Hepatocyte (in vitro differentiated cells): Measurements from ENCODE around the gene ANKRD44. TPM values are rescaled to one million over a fixed set of nuclear protein-coding genes. Genes with fewer than 3 reads are reported as not detected.

Experiments
- DNase-seq: peaks from one replicate; pipeline ENCODE4 v3.0.0-alpha.2; 2016; ENCODE audit warnings: low spot score
- H2AFZ ChIP-seq: fragments of 200-600 bp; sonication (generic); 2 replicates; pipeline ENCODE4 v1.6.0; 2016; ENCODE audit warnings: antibody characterized with exemption, mild to moderate bottlenecking
- H3K27ac ChIP-seq: fragments of 200-600 bp; sonication (generic); 2 replicates; pipeline ENCODE4 v1.5.1; 2016; ENCODE audit warnings: mild to moderate bottlenecking
- H3K27me3 ChIP-seq: fragments of 200-600 bp; sonication (generic); 2 replicates; pipeline ENCODE4 v1.6.1; 2016
- H3K36me3 ChIP-seq: fragments of 200-600 bp; sonication (generic); replicated peaks from 2 replicates; pipeline ENCODE4 v1.5.1; 2016; ENCODE audit warnings: low read depth; ENCODE audit not compliant: insufficient read depth
- H3K4me1 ChIP-seq: fragments of 200-600 bp; sonication (generic); 2 replicates; pipeline ENCODE4 v1.5.1; 2016; ENCODE audit warnings: mild to moderate bottlenecking, moderate library complexity; ENCODE audit not compliant: insufficient read depth
- H3K4me2 ChIP-seq: fragments of 200-600 bp; sonication (generic); 2 replicates; pipeline ENCODE4 v1.6.0; 2016
- H3K4me3 ChIP-seq: fragments of 200-600 bp; sonication (generic); 2 replicates; pipeline ENCODE4 v1.5.1; 2016; ENCODE audit warnings: mild to moderate bottlenecking
- H3K79me2 ChIP-seq: fragments of 200-600 bp; sonication (generic); 2 replicates; pipeline ENCODE4 v1.6.0; 2017; ENCODE audit warnings: mild to moderate bottlenecking
- H3K9me2 ChIP-seq: fragments of 200-600 bp; sonication (generic); replicated peaks from 2 replicates; pipeline ENCODE4 v1.6.0; 2017; ENCODE audit warnings: mild to moderate bottlenecking; ENCODE audit not compliant: insufficient read depth
- H3K9me3 ChIP-seq: fragments of 200-600 bp; sonication (generic); 2 replicates; pipeline ENCODE4 v1.5.1; 2016; ENCODE audit warnings: low read depth, mild to moderate bottlenecking
- H4K20me1 ChIP-seq: fragments of 200-600 bp; sonication (generic); 2 replicates; pipeline ENCODE4 v1.6.0; 2016; ENCODE audit warnings: mild to moderate bottlenecking; ENCODE audit not compliant: insufficient read depth, poor library complexity, severe bottlenecking
- CTCF ChIP-seq: fragments of 200-600 bp; sonication (generic); IDR thresholded peaks from 2 replicates; pipeline ENCODE4 v1.5.1; 2016; ENCODE audit warnings: antibody characterized with exemption, mild to moderate bottlenecking; ENCODE audit not compliant: poor library complexity
- EZH2 ChIP-seq: fragments of 200-600 bp; sonication (generic); IDR thresholded peaks from 2 replicates; pipeline ENCODE4 v1.6.1; 2016; ENCODE audit warnings: antibody characterized with exemption, mild to moderate bottlenecking, borderline replicate concordance
- EZH2phosphoT487 ChIP-seq: fragments of 200-600 bp; sonication (generic); IDR thresholded peaks from one replicate; pipeline ENCODE4 v1.6.1; 2018; ENCODE audit warnings: antibody characterized with exemption, mild to moderate bottlenecking, low read depth, moderate library complexity; ENCODE audit not compliant: unreplicated experiment, severe bottlenecking
- WGBS: methylation state at CpG from one replicate; pipeline ENCODE4 v1.1.6; 2016; ENCODE audit warnings: low lambda C conversion rate; ENCODE audit errors: missing lambda C conversion rate; 5-methylcytosine and 5-hydroxymethylcytosine counted together
- polyA plus RNA-seq: library from polyadenylated mRNA; unstranded; fragments of >200 nt; fragmentation: Nextera tagmentation; extraction: Ambion mirVana; gene quantifications from 2 replicates; pipeline ENCODE4 v1.2.1, GENCODE V29; 2016
- total RNA-seq: library from RNA; depleted of rRNA; stranded (reverse); fragments of >200 nt; gene quantifications from 2 replicates; pipeline ENCODE4 v1.2.3, GENCODE V29; 2014

ANKRD44 gene
- total and polyA plus RNA-seq, 2 experiments from 2014 or later = 5.9 to 9.1 TPM

GRCh38 chr2:197308996-197309690, 1.4 kb downstream of the ANKRD44 start:
- Histone ChIP-seq H3K79me2 (peaks cover 3% of the 10 kb centered on the region), H3K27ac (no peak overlapping the region), H3K27me3 (peaks cover 5% of the 10 kb centered on the region), H3K4me2 (peak overlapping the region; percentile 96), H3K9me2 (no peaks in the 10 kb centered on the region), H3K4me1 (no peaks in the 10 kb centered on the region), H3K4me3 (peak overlapping the region; percentile 96), H3K36me3 (no peaks in the 10 kb centered on the region), H2AFZ (peak overlapping the region; percentile 99), H3K9me3 (no peaks in the 10 kb centered on the region), H4K20me1 (no peaks in the 10 kb centered on the region)
- whole genome bisulfite sequencing = 60% methylated on average over 8 of the region's 8 CpGs
- DNase-seq = no peak
- TF ChIP-seq EZH2phosphoT487 (no peak), EZH2 (no peak), CTCF (no peak)

- H3K4me3 ChIP-seq = no peak overlapping the region
- H3K27ac ChIP-seq = no peak overlapping the region
Observed at GRCh38 chr2:197308585-197308984, 2.0 kb downstream of the ANKRD44 start.

DNA sequence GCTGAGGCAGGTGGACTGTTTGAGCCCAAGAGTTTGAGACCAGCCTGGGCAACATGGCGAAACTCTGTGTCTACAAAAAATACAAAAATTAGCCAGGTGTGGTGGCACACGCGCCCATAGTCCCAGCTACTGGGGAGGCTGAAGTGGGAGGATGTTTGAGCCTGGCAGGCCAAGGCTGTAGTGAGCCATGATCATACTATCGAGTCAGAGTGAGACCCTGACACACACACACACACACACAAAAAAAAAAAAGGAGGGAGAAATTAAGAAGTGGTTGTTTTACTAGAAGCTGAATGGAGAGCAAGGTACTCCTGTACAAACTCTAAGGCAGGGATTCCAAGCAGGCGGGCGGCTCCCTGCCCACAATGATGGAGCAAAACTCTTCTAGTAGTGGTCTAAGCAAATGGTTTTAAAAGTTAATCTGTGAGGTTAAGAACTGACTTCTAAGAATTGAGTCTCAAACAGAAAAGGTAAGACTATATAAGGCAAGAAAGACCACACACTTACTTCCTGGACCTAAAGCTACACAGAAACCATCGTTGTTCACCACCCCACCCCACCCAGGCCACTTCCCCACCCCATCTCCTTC, 2.6 kb downstream of the ANKRD44 start:
- Histone ChIP-seq H3K36me3 (no peaks in the 10 kb centered on the region), H3K27ac (no peak overlapping the region), H3K4me2 (no peak overlapping the region), H3K79me2 (peaks cover 3% of the 10 kb centered on the region), H4K20me1 (no peaks in the 10 kb centered on the region), H3K9me3 (no peaks in the 10 kb centered on the region), H3K4me1 (no peaks in the 10 kb centered on the region), H3K9me2 (no peaks in the 10 kb centered on the region), H3K4me3 (no peak overlapping the region), H2AFZ (no peak overlapping the region), H3K27me3 (peaks cover 3% of the 10 kb centered on the region)
- 97% methylated on average over 7 of the region's 7 CpGs for WGBS
- TF ChIP-seq EZH2 (no peak), CTCF (no peak)
- no peak for DNase-seq

More at GRCh38 chr2:197308585-197308984, 2.0 kb downstream of the ANKRD44 start:
- Histone ChIP-seq H2AFZ (no peak overlapping the region), H3K27me3 (peaks cover 5% of the 10 kb centered on the region), H3K4me1 (no peaks in the 10 kb centered on the region), H3K36me3 (no peaks in the 10 kb centered on the region), H3K9me2 (no peaks in the 10 kb centered on the region), H3K9me3 (no peaks in the 10 kb centered on the region), H4K20me1 (no peaks in the 10 kb centered on the region), H3K4me2 (no peak overlapping the region), H3K79me2 (peaks cover 3% of the 10 kb centered on the region)
- 82% methylated on average over 2 of the region's 2 CpGs for WGBS
- no peak for TF ChIP-seq EZH2
- no peak for TF ChIP-seq CTCF
- DNase-seq = no peak
